SW480 (cell line): ENCODE data around the gene SYNJ2.
A peak's percentile ranks its signal among the peaks of the same experiment; 100 is the strongest.
"Not testable (repeated sequence)": the region's sequence is repeated elsewhere in the genome, so short reads cannot be mapped to it uniquely, and the experiment has no call there.

ENCODE experiments used
- DNase-seq: peaks from one replicate; pipeline ENCODE4 v3.0.0-alpha.2; 2016; ENCODE audit warnings: low spot score

Gene SYNJ2, protein sequence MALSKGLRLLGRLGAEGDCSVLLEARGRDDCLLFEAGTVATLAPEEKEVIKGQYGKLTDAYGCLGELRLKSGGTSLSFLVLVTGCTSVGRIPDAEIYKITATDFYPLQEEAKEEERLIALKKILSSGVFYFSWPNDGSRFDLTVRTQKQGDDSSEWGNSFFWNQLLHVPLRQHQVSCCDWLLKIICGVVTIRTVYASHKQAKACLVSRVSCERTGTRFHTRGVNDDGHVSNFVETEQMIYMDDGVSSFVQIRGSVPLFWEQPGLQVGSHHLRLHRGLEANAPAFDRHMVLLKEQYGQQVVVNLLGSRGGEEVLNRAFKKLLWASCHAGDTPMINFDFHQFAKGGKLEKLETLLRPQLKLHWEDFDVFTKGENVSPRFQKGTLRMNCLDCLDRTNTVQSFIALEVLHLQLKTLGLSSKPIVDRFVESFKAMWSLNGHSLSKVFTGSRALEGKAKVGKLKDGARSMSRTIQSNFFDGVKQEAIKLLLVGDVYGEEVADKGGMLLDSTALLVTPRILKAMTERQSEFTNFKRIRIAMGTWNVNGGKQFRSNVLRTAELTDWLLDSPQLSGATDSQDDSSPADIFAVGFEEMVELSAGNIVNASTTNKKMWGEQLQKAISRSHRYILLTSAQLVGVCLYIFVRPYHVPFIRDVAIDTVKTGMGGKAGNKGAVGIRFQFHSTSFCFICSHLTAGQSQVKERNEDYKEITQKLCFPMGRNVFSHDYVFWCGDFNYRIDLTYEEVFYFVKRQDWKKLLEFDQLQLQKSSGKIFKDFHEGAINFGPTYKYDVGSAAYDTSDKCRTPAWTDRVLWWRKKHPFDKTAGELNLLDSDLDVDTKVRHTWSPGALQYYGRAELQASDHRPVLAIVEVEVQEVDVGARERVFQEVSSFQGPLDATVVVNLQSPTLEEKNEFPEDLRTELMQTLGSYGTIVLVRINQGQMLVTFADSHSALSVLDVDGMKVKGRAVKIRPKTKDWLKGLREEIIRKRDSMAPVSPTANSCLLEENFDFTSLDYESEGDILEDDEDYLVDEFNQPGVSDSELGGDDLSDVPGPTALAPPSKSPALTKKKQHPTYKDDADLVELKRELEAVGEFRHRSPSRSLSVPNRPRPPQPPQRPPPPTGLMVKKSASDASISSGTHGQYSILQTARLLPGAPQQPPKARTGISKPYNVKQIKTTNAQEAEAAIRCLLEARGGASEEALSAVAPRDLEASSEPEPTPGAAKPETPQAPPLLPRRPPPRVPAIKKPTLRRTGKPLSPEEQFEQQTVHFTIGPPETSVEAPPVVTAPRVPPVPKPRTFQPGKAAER (N-terminal part only)

GRCh38 chr6:157981395-157982101 is at the start of gene SYNJ2:
Gene SYNJ2, plus strand, starts transcription at chr6:157981863. Its CDS starts 99 bp downstream, at chr6:157981962.
- peak; percentile 84 for DNase-seq

DNA sequence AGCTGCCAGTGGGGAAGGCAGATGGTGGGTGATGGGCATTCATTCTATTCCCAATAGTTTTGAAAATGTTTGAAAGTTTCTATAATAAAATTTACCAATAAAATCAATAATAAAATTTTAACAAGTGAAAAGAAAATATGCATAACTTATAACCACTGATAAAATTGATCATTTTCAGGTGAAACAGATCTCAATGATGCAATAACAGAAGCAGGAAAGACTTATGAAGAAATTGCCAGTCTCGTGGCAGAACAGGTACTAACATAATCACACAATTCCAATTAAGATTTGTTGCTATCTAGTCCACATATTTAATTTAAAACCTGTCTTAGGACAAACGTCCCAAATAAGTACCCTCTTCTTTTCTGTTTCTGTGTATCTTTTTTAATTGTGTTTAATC is 45.9 kb upstream of the SYNJ2 start:
- DNase-seq, result no peak

DNA sequence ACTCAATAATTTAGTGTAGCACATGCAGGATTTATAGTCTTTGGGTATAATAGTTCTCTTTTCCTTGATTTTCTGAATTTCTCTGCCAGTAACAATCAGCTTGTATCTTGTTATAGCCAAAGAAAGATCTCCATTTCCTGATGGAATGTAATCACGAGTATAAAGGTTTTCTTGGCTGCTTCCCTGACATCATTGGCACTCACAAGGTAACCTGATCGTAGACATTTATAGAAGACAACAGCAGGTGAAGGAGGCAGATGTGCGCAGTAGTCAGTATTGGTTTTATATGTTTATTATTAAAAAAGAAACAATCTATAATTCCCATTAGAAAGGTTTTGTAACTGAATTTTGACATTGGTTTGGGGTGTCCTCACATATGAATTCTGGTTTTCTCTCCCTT is 44.3 kb upstream of the SYNJ2 start:
- DNase-seq, result no peak

DNA sequence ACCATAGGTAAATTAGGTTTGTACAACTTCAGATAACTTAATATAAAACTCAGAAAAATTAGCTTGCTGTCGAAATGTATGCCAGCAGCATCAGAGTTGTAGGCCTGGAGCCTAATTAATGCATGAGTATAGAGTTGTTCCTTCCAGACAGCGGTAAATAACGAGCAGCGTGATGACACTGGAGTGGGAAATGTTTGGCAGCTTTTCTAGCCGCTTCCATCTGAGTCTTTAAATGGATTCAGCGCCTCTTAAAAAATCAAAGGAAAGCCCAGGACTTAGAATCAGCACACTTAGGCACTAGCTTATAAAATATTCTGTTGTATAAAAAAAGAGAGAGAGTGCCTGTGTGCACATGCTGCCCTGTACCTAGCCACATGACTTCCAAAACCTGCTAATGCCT is 43.7 kb upstream of the SYNJ2 start:
- DNase-seq, result no peak

DNA sequence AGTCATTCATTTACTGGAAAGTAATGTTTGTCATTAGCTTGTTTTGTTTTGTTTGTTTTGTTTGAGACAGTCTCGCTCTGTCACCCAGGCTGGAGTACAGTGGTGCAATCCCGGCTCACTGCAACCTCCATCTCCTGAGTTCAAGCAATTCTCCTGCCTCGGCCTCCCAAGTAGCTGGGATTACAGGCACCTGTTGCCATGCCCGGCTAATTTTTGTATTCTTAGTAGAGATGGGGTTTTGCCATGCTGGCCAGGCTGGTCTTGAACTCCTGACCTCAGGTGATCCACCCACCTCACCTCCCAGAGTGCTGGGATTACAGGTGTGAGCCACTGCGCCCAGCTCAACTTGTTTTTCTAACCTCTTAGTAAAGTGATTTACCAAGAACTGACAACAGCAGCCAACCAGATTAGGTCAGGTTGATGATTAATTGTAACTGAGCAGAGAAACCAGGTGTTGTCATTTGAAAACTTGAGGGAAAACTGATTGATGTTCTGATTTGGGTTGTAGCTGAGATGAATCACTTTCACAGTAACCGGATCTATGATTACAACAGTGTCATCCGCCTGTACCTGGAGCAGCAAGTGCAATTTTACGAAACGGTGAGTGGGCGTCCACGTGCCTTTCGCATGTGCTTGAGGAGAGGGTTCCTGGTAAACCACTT is 41.2 kb upstream of the SYNJ2 start:
- DNase-seq, result not testable (repeated sequence)

- DNase-seq, result no peak
These were observed 40.4 kb upstream of the SYNJ2 start for GRCh38 chr6:157941101-157941863.

- no peak for DNase-seq
These were observed 39.3 kb upstream of the SYNJ2 start for GRCh38 chr6:157942351-157942750.

DNA sequence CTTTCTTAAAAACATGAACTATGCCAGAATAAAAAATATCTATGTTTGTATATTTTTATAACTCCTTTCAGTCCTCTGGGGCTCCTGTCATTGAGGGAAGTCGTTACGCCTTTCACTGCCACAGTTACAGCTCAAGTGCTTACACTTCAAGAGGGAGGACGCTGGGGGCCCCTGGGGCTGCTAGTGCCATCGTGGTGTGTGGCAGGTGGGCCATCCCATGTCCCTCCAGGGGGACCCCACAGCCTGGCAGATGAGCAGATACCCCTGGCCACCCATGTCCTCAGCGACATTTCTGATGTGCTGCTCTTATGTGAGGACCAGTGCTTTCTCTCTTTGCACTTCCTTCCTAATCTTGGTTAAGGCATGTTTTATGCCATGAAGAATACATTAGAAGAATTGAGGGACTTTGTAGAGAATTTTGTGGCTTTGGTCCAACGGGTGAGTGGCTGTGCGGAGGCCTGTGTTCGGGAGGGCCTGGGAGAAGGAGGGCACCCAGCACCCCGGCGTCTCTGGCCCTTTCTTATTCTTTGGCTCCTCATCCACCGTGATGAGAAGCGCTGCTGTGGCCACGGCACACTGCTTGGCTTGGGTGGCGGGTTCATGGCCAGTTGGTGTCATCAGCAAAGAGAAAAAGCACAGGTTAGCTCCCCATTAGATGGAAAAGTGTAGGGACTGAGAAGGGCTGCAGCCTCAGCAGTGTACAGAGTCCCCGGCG is 38.3 kb upstream of the SYNJ2 start:
- no peak for DNase-seq

DNA sequence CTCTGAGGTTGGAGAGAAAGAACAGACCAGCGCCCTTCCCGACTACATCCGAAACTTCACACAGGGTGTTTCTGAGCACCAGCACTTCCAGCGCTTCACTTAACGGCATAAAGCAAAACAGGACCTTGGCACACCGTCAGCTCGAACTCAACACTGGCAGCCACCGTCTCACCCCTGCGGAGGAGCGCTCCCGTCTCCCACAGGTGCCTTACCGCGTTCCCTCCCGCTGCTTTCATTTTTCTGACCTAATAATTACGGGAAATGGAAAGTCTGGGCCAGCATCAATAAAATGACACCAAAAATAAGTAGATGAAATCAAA is 37.7 kb upstream of the SYNJ2 start:
- DNase-seq, result no peak

DNA sequence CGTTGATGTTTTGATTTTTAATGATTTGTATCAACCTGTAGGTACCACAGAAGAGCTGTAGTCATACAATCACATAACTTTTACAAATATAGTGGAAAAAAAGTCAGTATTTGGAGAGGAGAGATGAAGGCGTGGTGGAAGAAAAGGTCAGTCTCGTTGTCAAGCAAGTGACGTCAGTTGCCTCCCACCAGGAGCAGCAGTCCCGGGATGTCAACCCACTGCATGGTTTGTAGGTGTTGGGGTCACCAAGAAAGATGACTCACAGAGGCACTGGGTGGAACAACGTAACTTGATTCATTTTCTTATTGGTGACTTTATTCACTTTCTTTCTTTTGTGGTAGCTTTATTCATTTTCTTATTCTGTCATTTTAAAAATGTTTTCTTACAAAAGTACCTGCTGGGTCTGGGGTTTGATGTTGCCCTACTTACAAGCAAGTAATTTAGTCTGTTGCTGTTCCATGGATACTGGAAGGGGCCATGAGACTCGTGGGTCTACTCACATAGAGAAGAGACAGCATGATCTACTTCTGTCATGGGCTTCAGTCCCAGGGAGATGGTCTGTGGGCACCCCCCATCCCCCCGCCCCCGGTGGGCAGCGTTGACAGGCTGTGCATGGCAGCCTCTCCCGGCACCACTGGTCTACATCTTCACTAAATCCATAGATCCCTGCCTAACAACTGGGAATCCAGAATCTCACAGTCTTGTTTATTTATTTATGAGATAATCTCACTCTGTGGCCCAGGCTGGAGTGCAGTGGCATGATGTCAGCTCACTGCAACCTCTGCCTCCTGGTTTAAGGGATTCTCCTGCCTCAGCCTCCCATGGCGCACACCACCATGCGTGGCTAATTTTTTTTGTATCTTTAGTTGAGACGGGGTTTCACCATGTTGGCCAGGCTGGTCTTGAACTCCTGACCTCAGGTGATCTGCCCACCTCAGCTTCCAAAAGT is 36.4 kb upstream of the SYNJ2 start:
- no peak for DNase-seq

GRCh38 chr6:157946053-157946617 is 35.5 kb upstream of the SYNJ2 start:
- DNase-seq, result no peak

DNA sequence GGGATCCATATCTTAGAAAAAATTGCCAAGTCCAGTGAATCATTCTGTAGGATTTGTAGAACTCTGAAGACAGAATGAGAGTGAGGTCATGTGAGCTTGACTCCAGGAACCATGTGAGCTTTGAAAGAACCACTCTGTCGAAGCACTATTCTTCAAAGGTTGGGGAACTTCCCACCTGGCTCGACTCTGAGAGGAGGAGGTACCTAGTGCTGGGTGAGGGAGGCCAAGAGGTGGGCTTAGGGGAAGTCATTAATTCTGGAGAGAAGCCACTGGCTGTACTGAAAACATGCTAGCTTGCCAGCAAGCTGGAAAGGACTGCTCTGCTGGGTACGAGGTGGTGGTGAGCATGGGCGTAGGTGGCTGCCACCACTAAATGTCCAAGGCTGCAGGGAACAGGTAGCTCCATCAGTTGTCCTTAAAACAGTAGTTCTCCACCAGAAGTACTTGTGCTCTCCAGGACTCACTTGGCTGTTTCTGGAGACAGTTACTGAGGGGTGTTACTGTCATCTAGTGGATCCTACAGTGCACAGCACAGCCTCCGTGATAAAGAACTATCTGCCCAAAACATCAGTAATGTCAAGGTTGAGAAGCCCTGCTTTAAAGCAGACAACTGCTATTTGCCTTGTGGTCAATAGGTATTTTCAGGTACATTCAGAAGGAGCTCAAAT is 34.7 kb upstream of the SYNJ2 start:
- peak; percentile 30 for DNase-seq

- DNase-seq, result not testable (repeated sequence)
These were observed 30.8 kb upstream of the SYNJ2 start for GRCh38 chr6:157950899-157951298.

DNA sequence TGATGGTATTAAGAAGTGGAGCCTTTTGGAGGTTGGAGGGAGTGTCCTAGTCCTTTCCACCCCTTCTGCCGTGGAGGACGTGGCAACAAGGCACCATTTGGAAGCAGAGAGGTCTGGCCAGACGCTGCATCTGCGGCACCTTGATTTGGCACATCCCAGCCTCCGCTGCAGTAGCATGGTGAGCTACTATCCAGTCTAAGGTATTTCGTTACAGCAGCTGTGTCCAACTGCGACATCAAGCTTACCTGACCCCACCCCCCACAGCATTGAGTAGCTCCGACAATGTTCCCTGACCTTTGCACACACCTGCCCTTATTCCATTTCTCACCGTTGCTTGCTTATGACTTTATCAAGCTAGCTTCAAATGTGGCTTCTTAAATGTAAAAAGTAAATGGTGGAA is 29.8 kb upstream of the SYNJ2 start:
- peak; percentile 4 for DNase-seq

DNA sequence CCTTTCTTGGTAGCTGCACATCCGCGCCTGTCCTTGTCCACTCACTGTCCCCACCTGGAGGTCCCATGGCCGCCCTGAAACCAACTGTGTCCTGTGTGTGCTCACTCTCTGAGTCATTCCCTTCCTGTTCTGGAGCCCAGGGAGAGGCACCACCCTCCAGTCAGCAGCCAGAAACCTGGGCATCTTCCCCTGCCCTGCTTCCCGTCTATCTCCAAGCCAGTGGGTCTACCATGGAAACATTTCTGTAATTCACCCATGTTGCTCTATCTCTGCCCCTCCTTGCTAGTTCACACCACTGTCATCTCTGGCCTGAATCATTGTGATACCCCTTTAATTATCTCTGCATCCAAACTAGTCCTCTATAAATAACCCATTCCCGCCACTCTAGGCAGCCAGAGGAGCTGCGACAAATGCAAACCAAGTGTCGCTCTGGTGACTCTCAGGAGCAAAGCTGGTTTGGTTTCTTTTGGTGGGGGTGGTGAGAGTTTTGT is 28.8 kb upstream of the SYNJ2 start:
- peak; percentile 16 for DNase-seq

DNA sequence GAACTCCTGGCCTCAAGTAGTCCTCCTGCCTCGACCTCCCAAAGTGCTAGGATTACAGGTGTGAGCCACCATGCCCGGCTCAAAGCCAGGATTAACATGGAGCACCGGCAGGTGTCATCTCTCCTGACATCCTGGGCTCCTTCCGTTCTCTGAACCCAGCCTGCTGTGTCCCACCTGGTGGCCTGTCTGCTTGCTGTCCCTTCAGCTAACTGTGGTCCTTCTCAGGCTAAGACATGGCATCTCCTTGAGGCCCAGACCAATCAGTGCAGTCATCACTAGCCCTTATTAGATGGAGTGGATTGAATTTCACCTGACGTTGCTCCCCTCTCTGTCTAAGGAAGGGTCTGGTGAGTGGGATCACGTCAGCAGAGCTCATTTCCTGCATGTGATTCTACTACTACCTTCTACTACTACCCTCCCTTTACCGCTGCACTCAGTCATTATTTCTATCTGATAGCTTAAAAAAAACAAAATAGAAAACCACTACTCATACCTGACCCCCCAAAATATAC is 28.0 kb upstream of the SYNJ2 start:
- DNase-seq, result peak; percentile 44
